HepG2 (cell line): ENCODE measurements around the gene BTG4. TPM values are rescaled to one million over a fixed set of nuclear protein-coding genes. Genes with fewer than 3 reads are reported as not detected.

Experiments used
- ATAC-seq: fragments of 200-7000 bp; cut with Tn5 transposase; 3 replicates; pipeline ENCODE4 v1.9.1; 2020; ENCODE audit warnings: mild to moderate bottlenecking, moderate library complexity
- BruUV-seq: library from RNA; stranded (reverse); fragments of 400-500 nt; replicated peaks from 2 replicates; lab custom pipeline; 2021; lab: Mats Ljungman, UMichigan
- CTCF ChIA-PET: fragments of 300-600 bp; formaldehyde crosslinking; extraction: SDS; loops from one replicate; lab custom pipeline; 2021; ENCODE audit warnings: low total read pairs, inconsistent platforms, low intra/inter-chr PET ratio; lab: Yijun Ruan, JAX
- POLR2A ChIA-PET: fragments of 350-600 bp; sonication (Branson Sonifier 250); formaldehyde crosslinking; loops from one replicate; lab custom pipeline; 2020; ENCODE audit warnings: antibody characterized with exemption, inconsistent platforms; lab: Yijun Ruan, JAX
- DNase-seq: peaks from one replicate; pipeline ENCODE4 v3.0.0-alpha.2; 2015; ENCODE audit warnings: low spot score
- FAIRE-seq: peaks from 3 replicates; lab custom pipeline; 2011; peaks lifted over from hg19 to GRCh38; lab: Jason Lieb, UNC
- H2AFZ ChIP-seq: one replicate; pipeline ENCODE4 v1.6.1; 2011; ENCODE audit warnings: low read length, inconsistent platforms
- H3K27ac ChIP-seq: fragments of 300-600 bp; 3 replicates; pipeline ENCODE4 v1.8.0; 2011; ENCODE audit warnings: mixed run types, mild to moderate bottlenecking, mixed read lengths, low read length, inconsistent platforms; ENCODE audit not compliant: insufficient read depth; ENCODE audit errors: extremely low read length
- H3K27me3 ChIP-seq, 2 experiments: fragments of 200-600 bp in 1 of 2; 2 replicates in 1 of 2; 3 replicates in 1 of 2; pipeline versions ENCODE4 v1.6.0 to v1.8.0; 2011; ENCODE audit warnings: low read length in 2 of 2, mild to moderate bottlenecking in 2 of 2, moderate library complexity in 2 of 2, inconsistent platforms in 1 of 2; ENCODE audit not compliant: insufficient read depth in 2 of 2, control insufficient read depth in 1 of 2
- H3K36me3 ChIP-seq, 2 experiments: fragments of 200-600 bp in 1 of 2; replicated peaks in 1 of 2; 2 replicates in 1 of 2; 3 replicates in 1 of 2; pipeline versions ENCODE4 v1.5.1 to v1.8.0; 2011; ENCODE audit warnings: low read length in 2 of 2, inconsistent platforms in 1 of 2; ENCODE audit not compliant: insufficient read depth in 2 of 2, control insufficient read depth in 1 of 2
- H3K4me1 ChIP-seq: 2 replicates; pipeline ENCODE4 v1.5.1; 2012; ENCODE audit warnings: low read length, inconsistent platforms; ENCODE audit not compliant: insufficient read depth
- H3K4me2 ChIP-seq: 2 replicates; pipeline ENCODE4 v1.6.0; 2011; ENCODE audit warnings: low read depth, low read length, inconsistent platforms
- H3K4me3 ChIP-seq, 3 experiments: fragments of 200-600 bp in 1 of 3; sonication (generic), shearing (Covaris generic) in 1 of 3; replicated peaks in 1 of 3; 2 replicates each; pipeline ENCODE4 v1.5.1; 2011 to 2016; ENCODE audit warnings: low read length in 3 of 3, inconsistent platforms in 2 of 3, low read depth in 2 of 3, mild to moderate bottlenecking in 2 of 3, control low read depth in 1 of 3, mixed read lengths in 1 of 3; ENCODE audit not compliant: insufficient read depth in 1 of 3
- H3K79me2 ChIP-seq: one replicate; pipeline ENCODE4 v1.6.1; 2011; ENCODE audit warnings: low read length, inconsistent platforms; ENCODE audit not compliant: insufficient read depth
- H3K9ac ChIP-seq: 2 replicates; pipeline ENCODE4 v1.6.0; 2011; ENCODE audit warnings: mild to moderate bottlenecking, low read depth, low read length, inconsistent platforms; ENCODE audit not compliant: insufficient read depth
- H3K9me3 ChIP-seq: 2 replicates; pipeline ENCODE4 v1.5.1; 2012; ENCODE audit warnings: mild to moderate bottlenecking, low read length
- H4K20me1 ChIP-seq: 2 replicates; pipeline ENCODE4 v1.6.0; 2011; ENCODE audit warnings: inconsistent platforms, mild to moderate bottlenecking, low read length, moderate library complexity; ENCODE audit not compliant: insufficient read depth
- FOXK2 ChIP-seq: fragments of 450-650 bp; IDR thresholded peaks from 2 replicates; pipeline ENCODE4 v1.6.1; 2016
- HNRNPK ChIP-seq: fragments of 200-400 bp; formaldehyde crosslinking; IDR thresholded peaks from 2 replicates; pipeline ENCODE4 v1.6.1; 2018; ENCODE audit warnings: low read length, low read depth, moderate library complexity, mild to moderate bottlenecking; ENCODE audit not compliant: poor library complexity, severe bottlenecking
- HOXD1 ChIP-seq: sonication (generic); formaldehyde crosslinking; IDR thresholded peaks from 2 replicates; pipeline ENCODE4 v1.5.0; 2020; ENCODE audit warnings: missing genetic modification reagents
- MTA3 ChIP-seq: sonication (generic); formaldehyde crosslinking; IDR thresholded peaks from 2 replicates; pipeline ENCODE4 v1.4.0; 2020; ENCODE audit warnings: missing genetic modification reagents
- NAIF1 ChIP-seq: sonication (generic); formaldehyde crosslinking; IDR thresholded peaks from 2 replicates; pipeline ENCODE4 v1.5.0; 2020; ENCODE audit warnings: mild to moderate bottlenecking, missing genetic modification reagents, borderline replicate concordance
- POLR2G ChIP-seq: fragments of 200-400 bp; formaldehyde crosslinking; IDR thresholded peaks from 2 replicates; pipeline ENCODE4 v1.6.1; 2018; ENCODE audit warnings: mild to moderate bottlenecking, low read depth, low read length, moderate library complexity
- RBFOX2 ChIP-seq: fragments of 200-400 bp; formaldehyde crosslinking; IDR thresholded peaks from 2 replicates; pipeline ENCODE4 v1.6.1; 2017; ENCODE audit warnings: low read depth, mild to moderate bottlenecking, low read length
- SALL2 ChIP-seq: sonication (generic); formaldehyde crosslinking; IDR thresholded peaks from 2 replicates; pipeline ENCODE4 v1.8.1; 2023; ENCODE audit warnings: mild to moderate bottlenecking, missing genetic modification reagents, inconsistent platforms
- SNRNP70 ChIP-seq: fragments of 200-400 bp; formaldehyde crosslinking; IDR thresholded peaks from 2 replicates; pipeline ENCODE4 v1.6.1; 2017; ENCODE audit warnings: mild to moderate bottlenecking, low read depth, low read length, moderate library complexity
- TFDP1 ChIP-seq: IDR thresholded peaks from 2 replicates; pipeline ENCODE4 v1.6.1; 2016; ENCODE audit warnings: missing compliant biosample characterization, missing genetic modification reagents, borderline replicate concordance
- TP53 ChIP-seq: sonication (generic); formaldehyde crosslinking; conservative IDR thresholded peaks from 2 replicates; pipeline ENCODE4 v1.4.0; 2020; ENCODE audit warnings: missing genetic modification reagents
- ZBTB43 ChIP-seq: sonication (generic); formaldehyde crosslinking; conservative IDR thresholded peaks from 2 replicates; pipeline ENCODE4 v1.4.0; 2020; ENCODE audit warnings: missing genetic modification reagents
- ZNF468 ChIP-seq: sonication (generic); formaldehyde crosslinking; IDR thresholded peaks from 2 replicates; pipeline ENCODE4 v1.8.0; 2022; ENCODE audit warnings: mild to moderate bottlenecking, moderate library complexity, missing genetic modification reagents
- ZNF512 ChIP-seq: sonication (generic); formaldehyde crosslinking; IDR thresholded peaks from 2 replicates; pipeline ENCODE4 v1.4.0; 2020; ENCODE audit warnings: mild to moderate bottlenecking, missing genetic modification reagents
- ZNF639 ChIP-seq: conservative IDR thresholded peaks from 2 replicates; pipeline ENCODE4 v1.6.1; 2018; ENCODE audit warnings: missing genetic modification reagents
- ZSCAN30 ChIP-seq: sonication (generic); formaldehyde crosslinking; IDR thresholded peaks from 2 replicates; pipeline ENCODE4 v1.5.0; 2020; ENCODE audit warnings: mild to moderate bottlenecking, missing genetic modification reagents
- WGBS: methylation state at CpG from one replicate; pipeline ENCODE4 v1.1.6; 2017; ENCODE audit warnings: low lambda C conversion rate; 5-methylcytosine and 5-hydroxymethylcytosine counted together
- in situ Hi-C: cut with HindIII; loops from 2 replicates; pipeline ENCODE4 v1.10.0; 2017; ENCODE audit warnings: low pct_unique_long_range_greater_than_20kb; ENCODE audit not compliant: extremely low pct_ligation_motif_present
- intact Hi-C: fragments of 100-400 bp; cut with micrococcal nuclease; formaldehyde crosslinking; loops from one replicate; pipeline ENCODE4 v1.10.0; 2022; ENCODE audit not compliant: unreplicated experiment
- polyA plus RNA-seq, 8 experiments: library from polyadenylated mRNA; depleted of rRNA in 3 of 8; stranded (reverse) in 7 of 8; unstranded in 1 of 8; fragments of >200 nt; fragmentation: Illumina TruSeq in 4 of 8; extraction: Trizol in 4 of 8; gene quantifications; 2 replicates each; pipeline versions ENCODE4 v1.2.1 to v1.2.3, GENCODE V29; 2011 to 2016; ENCODE audit warnings: low read depth in 4 of 8, missing spikeins in 1 of 8, mixed read lengths in 1 of 8; ENCODE audit not compliant: insufficient read depth in 1 of 8
- total RNA-seq, 5 experiments: library from RNA; depleted of rRNA; stranded (reverse); fragments of >200 nt; fragmentation: Illumina TruSeq; extraction: Trizol; gene quantifications; 2 replicates each; pipeline ENCODE4 v1.2.3, GENCODE V29; 2016; ENCODE audit warnings: low read depth in 1 of 5

Gene BTG4
- total and polyA plus RNA-seq, 2 of the 13 experiments (the other 11 are each of a cell fraction or from before 2014, with no cell fraction given) = not detected

- Histone ChIP-seq H2AFZ (no peak within 1 kb of the TSS), H3K4me1 (peaks cover 10% of the 10 kb centered on the region; the same call in 1 of the 2 replicates), H3K9me3 (no peaks in the 10 kb centered on the region), H3K27me3 (peaks cover 0 to 24% of the 10 kb centered on the region in 2 experiments; a peak in 4 of 5 replicates), H4K20me1 (no peaks in the 10 kb centered on the region), H3K9ac (no peak within 1 kb of the TSS), H3K79me2 (no peaks in the 10 kb centered on the region), H3K4me3 (no peak within 1 kb of the TSS), H3K27ac (no peak within 1 kb of the TSS), H3K4me2 (no peak within 1 kb of the TSS), H3K36me3 (no peaks in the 10 kb centered on the region)
- no peak for ATAC-seq
- intact Hi-C loops (no loop called here), in situ Hi-C loops (no loop called here)
- ChIA-PET POLR2A (no interaction called here), CTCF (no interaction called here)
- no TSS peak for BruUV-seq
- 73% methylated on average over 22 of the region's 39 CpGs for WGBS
- no peak for FAIRE-seq
- TF ChIP-seq TFDP1 (CRISPR knock-in tag) (no peak), ZNF468 (CRISPR knock-in tag) (no peak), HOXD1 (no peak), ZNF512 (no peak), NAIF1 (CRISPR knock-in tag) (no peak), RBFOX2 (no peak), POLR2G (no peak), FOXK2 (no peak), SALL2 (no peak), SNRNP70 (no peak), ZBTB43 (CRISPR knock-in tag) (no peak), ZNF639 (no peak), TP53 (CRISPR knock-in tag) (no peak), MTA3 (CRISPR knock-in tag) (no peak), HNRNPK (no peak), ZSCAN30 (CRISPR knock-in tag) (no peak)
- no peak for DNase-seq
Observed at GRCh38 chr11:111514216-111515031, 2.2 kb upstream of the BTG4 start, which contains the start of gene HOATZ. TSS of gene HOATZ (plus strand) at chr11:111514778. CDS start at chr11:111514785, 7 bp downstream.
